Osteocyte (in vitro differentiated cells): ENCODE measurements around the gene EARS2. TPM values are rescaled to one million over a fixed set of nuclear protein-coding genes. Genes with fewer than 3 reads are reported as not detected.
A peak's percentile ranks its signal among the peaks of the same experiment; 100 is the strongest.

Experiments
- DNase-seq: peaks from one replicate; pipeline ENCODE4 v3.0.0; 2021; ENCODE audit warnings: mixed read lengths; ENCODE audit not compliant: unreplicated experiment; ENCODE audit errors: extremely low spot score
- H3K27ac Mint-ChIP-seq: one replicate; pipeline ENCODE4 v1.8.0; 2021; ENCODE audit warnings: mild to moderate bottlenecking, mixed read lengths; ENCODE audit not compliant: unreplicated experiment
- H3K27me3 Mint-ChIP-seq: one replicate; pipeline ENCODE4 v1.8.0; 2021; ENCODE audit warnings: mixed read lengths; ENCODE audit not compliant: unreplicated experiment
- H3K36me3 Mint-ChIP-seq: one replicate; pipeline ENCODE4 v1.8.0; 2021; ENCODE audit warnings: mixed read lengths; ENCODE audit not compliant: unreplicated experiment
- H3K4me1 Mint-ChIP-seq: one replicate; pipeline ENCODE4 v1.8.0; 2021; ENCODE audit warnings: mixed read lengths; ENCODE audit not compliant: unreplicated experiment
- H3K4me3 Mint-ChIP-seq: one replicate; pipeline ENCODE4 v1.8.0; 2021; ENCODE audit warnings: mild to moderate bottlenecking, moderate library complexity, mixed read lengths; ENCODE audit not compliant: unreplicated experiment
- H3K9me3 Mint-ChIP-seq: one replicate; pipeline ENCODE4 v1.8.0; 2021; ENCODE audit warnings: mixed read lengths; ENCODE audit not compliant: unreplicated experiment
- total RNA-seq: library from RNA; stranded (reverse); gene quantifications from 2 replicates; pipeline ENCODE4 v1.2.1, GENCODE V29; 2021
- TF ChIP-seq, protein P1 (sequence below): fragments of 200-600 bp; sonication (generic); IDR thresholded peaks from 2 replicates; pipeline ENCODE4 v1.5.0; 2021; ENCODE audit warnings: antibody characterized with exemption, mild to moderate bottlenecking, moderate library complexity

The EARS2 gene
- total RNA-seq, 1 donor from 2014 or later, result 18.7 TPM

GRCh38 chr16:23535901-23536300 is 21.2 kb downstream of the EARS2 start:
- H3K27ac Mint-ChIP-seq, result no peak overlapping the region
- no peak for DNase-seq
- H3K9me3 Mint-ChIP-seq, result no peaks in the 10 kb centered on the region
- H3K4me1 Mint-ChIP-seq, result peaks cover 2% of the 10 kb centered on the region
- H3K36me3 Mint-ChIP-seq, result peaks cover 18% of the 10 kb centered on the region
- TF ChIP-seq, protein P1, sequence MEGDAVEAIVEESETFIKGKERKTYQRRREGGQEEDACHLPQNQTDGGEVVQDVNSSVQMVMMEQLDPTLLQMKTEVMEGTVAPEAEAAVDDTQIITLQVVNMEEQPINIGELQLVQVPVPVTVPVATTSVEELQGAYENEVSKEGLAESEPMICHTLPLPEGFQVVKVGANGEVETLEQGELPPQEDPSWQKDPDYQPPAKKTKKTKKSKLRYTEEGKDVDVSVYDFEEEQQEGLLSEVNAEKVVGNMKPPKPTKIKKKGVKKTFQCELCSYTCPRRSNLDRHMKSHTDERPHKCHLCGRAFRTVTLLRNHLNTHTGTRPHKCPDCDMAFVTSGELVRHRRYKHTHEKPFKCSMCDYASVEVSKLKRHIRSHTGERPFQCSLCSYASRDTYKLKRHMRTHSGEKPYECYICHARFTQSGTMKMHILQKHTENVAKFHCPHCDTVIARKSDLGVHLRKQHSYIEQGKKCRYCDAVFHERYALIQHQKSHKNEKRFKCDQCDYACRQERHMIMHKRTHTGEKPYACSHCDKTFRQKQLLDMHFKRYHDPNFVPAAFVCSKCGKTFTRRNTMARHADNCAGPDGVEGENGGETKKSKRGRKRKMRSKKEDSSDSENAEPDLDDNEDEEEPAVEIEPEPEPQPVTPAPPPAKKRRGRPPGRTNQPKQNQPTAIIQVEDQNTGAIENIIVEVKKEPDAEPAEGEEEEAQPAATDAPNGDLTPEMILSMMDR, result no peak
- H3K4me3 Mint-ChIP-seq, result no peak overlapping the region
- H3K27me3 Mint-ChIP-seq, result no peaks in the 10 kb centered on the region

DNA sequence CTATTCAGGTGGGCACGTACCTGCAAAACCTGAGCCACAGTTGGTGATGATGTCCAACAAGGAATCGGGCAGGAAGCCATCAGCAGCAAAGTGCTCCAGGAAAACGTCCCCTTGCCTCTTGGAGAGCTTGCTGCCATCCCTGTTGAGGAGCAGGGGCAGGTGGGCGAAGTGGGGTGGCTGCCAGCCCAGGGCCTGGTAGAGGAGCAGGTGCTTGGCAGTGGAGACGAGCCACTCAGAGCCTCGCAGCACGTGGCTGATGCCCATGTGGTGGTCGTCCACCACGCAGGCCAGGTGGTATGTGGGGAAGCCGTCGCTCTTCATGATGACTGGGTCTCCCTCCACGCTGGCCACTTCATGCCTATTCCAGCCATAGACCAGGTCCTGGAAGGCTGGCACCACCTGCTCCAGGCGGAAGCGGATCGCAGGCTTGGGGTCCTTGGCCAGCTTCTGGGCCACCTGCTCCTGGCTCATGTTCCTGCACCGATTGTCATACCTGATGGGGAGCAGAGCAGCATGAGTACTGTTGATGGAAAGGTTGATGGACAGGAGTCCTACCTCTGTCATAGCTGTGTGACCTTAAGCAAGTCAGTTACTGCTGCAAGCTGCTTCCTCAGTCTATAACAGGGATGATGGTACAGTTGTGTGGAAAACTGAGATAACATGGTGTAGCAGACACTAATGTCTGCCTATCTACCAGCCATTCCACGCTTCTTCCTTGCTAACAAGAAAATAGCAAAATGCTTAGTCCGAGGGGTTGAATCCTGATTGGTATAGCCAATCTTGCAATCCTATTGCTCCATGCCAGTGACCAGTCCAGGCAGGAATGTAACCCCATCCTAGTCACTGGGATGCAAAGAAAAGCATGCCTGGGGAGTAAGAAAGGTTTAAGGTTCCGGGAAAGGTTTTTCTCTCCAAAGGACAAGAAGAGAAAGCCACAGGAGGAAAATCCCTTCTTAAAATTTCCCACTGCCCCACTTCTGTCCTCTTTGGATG is 22.0 kb downstream of the EARS2 start:
- Mint-ChIP-seq H3K27ac (no peak overlapping the region), H3K9me3 (no peaks in the 10 kb centered on the region), H3K36me3 (peaks cover 18% of the 10 kb centered on the region), H3K27me3 (no peaks in the 10 kb centered on the region), H3K4me1 (peaks cover 2% of the 10 kb centered on the region), H3K4me3 (no peak overlapping the region)
- DNase-seq, result no peak
- TF ChIP-seq, protein P1, result no peak

DNA sequence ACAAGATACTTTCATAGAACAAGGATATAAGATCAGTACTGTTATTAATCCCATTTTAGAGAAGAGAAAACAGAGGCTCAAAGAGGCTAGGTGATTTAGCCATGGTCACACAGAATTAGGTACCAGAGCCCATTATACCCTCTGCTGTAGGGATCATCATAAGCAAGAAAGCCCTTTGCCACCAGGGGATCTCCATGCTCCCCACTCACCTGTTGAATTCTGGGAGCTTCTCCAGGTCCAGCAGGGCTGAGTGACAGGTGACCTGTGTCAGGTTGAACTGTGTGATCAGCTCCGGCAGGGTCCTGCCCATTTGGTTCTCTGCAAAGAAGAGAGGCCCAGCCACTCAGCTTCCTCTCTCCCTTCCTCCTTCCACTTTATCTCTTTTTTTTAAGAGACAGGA is 24.7 kb downstream of the EARS2 start:
- Mint-ChIP-seq H3K27me3 (no peaks in the 10 kb centered on the region), H3K4me3 (no peak overlapping the region), H3K36me3 (peaks cover 12% of the 10 kb centered on the region), H3K4me1 (no peaks in the 10 kb centered on the region), H3K9me3 (no peaks in the 10 kb centered on the region), H3K27ac (no peak overlapping the region)
- TF ChIP-seq, protein P1, result no peak
- no peak for DNase-seq

DNA sequence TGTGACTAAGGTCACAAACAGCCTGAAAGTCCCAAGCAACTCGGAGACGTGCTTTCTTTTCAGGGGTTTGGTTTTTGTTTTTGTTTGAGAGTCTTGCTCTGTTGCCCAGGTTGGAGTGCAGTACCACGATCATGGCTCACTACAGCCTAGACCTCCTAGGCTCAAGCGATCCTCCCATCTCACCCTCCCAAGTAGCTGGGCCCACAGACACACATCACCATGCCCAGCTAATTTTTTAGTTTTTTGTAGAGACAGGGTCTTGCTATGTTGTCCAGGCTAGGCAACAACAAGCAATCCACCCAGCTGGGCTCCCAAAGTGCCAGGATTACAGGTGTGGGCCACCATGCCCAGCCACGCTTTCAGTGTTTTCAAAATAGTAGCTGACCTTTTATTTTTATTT is 27.1 kb downstream of the EARS2 start:
- H3K4me1 Mint-ChIP-seq, result no peaks in the 10 kb centered on the region
- H3K27me3 Mint-ChIP-seq, result no peaks in the 10 kb centered on the region
- H3K36me3 Mint-ChIP-seq, result peaks cover 19% of the 10 kb centered on the region
- no peaks in the 10 kb centered on the region for H3K9me3 Mint-ChIP-seq
- DNase-seq, result no peak
- TF ChIP-seq, protein P1, result no peak
- H3K27ac Mint-ChIP-seq, result no peak overlapping the region
- H3K4me3 Mint-ChIP-seq, result no peak overlapping the region

DNA sequence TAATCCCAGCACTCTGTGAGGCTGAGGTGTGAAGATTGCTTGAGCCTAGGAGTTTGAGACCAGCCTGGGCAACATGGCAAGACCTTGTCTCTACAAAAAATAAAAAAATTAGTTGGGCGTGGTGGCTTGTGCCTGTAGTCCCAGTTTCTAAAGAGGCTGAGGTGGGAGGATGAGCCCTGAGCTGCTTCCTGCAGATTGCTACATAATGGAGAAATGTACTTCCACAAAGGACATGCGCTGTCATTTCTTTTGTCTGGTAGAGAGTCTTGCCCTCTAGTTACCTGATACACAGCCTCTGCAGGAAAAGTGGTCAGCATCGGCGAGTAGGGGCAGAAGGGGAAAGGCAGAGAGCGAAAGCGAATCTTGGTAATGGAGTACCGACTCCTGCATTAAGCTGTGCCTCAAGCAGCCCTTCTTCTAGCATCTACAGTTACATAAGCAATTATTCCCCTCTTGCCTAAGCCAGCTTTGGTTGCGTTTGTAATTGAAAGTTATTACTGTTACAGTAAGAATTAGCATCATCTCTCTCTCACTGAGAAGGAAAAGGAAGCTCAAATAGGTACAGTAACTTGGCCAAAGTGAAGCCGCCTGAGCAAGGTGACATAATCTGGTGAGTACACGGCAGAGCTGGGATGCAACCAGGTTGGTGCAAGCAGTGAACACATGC is 28.4 kb downstream of the EARS2 start:
- no peaks in the 10 kb centered on the region for H3K4me1 Mint-ChIP-seq

More for the DNA sequence above, 28.4 kb downstream of the EARS2 start:
- no peaks in the 10 kb centered on the region for H3K9me3 Mint-ChIP-seq
- TF ChIP-seq, protein P1, result no peak
- H3K27me3 Mint-ChIP-seq, result no peaks in the 10 kb centered on the region
- H3K27ac Mint-ChIP-seq, result peak overlapping the region; percentile 70
- H3K4me3 Mint-ChIP-seq, result no peak overlapping the region
- DNase-seq, result no peak
- H3K36me3 Mint-ChIP-seq, result peaks cover 22% of the 10 kb centered on the region
